NCI-H82 treated with DMSO at 0.1 percent for 48 hours (cell line): ENCODE data around the gene OSTN.
"Not testable (repeated sequence)": the region's sequence is repeated elsewhere in the genome, so short reads cannot be mapped to it uniquely, and the experiment has no call there.

ENCODE experiments used
- DNase-seq: peaks from one replicate; lab custom pipeline; 2025; ENCODE audit not compliant: unreplicated experiment; lab: John Stamatoyannopoulos, UW

Gene OSTN

GRCh38 chr3:191263365-191263764 lies 64.3 kb downstream of the OSTN start:
- no peak for DNase-seq

GRCh38 chr3:191263850-191264249 lies 64.8 kb downstream of the OSTN start:
- no peak for DNase-seq

DNA sequence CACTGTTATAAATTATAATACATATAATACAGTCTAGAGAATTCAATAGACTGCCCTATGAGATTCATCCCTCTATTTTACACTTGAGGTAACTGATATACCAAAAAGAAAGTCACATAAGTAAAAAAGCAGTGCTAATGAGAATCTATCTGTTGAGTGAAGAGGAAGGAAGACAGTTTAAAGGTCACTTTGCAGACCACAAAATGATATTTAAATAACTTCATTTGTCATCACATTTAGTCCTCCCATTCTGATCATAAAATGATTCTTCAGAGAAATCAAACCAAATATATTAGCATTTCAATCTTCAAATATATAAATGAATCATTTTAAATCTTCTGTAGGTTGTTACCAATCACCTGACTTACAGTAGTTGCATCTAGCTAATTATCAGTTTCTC lies 69.7 kb downstream of the OSTN start:
- no peak for DNase-seq

GRCh38 chr3:191269289-191270085 lies 70.4 kb downstream of the OSTN start:
- DNase-seq, result no peak

DNA sequence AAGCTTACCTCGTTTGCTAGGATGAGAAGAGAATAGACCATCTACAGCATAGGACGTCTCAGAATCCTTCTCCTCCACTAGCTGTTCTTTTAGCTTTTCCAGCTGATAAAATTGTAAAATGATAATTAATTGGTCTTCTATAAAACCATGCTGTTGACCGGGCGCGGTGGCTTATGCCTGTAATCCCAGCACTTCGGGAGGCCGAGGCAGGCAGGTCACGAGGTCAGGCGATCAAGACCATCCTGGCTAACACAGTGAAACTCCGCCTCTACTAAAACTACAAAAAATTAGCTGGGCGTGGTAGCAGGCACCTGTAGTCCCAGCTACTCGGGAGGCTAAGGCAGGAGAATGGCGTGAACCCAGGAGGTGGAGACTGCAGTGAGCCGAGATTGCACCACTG lies 76.2 kb downstream of the OSTN start:
- not testable (repeated sequence) for DNase-seq

- DNase-seq, result no peak
These were observed 76.7 kb downstream of the OSTN start for GRCh38 chr3:191275751-191276150.

DNA sequence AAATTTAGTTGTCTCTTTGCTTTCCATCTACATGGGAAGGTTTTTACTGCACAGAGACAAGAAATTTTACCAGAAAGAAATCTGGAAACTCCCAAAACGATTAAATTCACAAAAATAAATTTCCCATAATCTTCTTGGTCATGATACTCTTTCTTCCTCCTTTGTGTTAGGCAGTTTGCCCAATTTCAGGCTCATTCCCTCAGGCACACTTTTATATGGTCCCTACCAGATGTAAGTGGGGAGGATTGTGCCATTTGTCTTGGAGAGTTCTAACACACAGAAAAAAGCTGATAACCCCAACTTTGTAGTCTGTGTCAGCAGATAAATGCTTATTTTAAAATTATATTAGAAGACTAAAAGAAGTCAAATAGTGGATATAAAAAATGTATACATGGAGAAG lies 81.1 kb downstream of the OSTN start:
- DNase-seq, result no peak

DNA sequence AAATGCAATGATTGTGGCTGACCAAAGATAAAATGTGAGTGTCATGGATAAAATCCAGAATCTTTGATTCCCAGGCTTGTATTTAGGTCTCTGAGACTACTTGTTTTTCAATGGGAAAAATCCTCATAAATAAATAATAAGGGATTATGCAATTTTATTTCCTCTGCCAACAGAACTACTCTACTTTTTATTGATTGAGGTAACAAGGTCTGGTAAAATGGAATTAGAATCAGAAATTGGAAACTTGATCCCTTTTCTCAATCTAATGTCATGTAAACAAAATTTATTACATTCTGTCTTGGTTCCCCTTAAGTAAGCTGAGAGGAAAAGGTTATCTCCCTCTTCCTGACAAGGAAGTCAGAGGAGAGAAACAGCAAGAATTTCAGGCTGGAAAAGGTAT lies 81.8 kb downstream of the OSTN start:
- DNase-seq, result no peak

- DNase-seq, result no peak
These were observed 83.5 kb downstream of the OSTN start for GRCh38 chr3:191282251-191283185.

DNA sequence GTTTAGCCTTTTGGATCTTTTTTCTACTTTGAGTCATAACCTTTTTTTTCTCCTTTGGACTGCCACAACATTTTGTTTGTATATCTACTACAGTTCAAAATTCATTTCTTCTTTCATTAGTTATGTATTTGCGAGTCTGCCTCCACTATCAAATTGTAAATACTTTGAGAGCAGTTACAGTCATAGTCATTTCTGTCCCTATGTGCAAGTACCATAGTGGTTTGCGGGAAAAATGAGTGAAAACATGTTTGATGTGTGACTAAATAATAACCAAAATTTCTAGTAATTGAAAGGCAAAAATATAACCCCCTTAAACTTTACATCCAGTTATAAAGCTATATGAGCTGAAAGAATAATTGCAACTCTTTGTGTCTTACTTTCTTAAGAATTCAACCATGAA lies 84.4 kb downstream of the OSTN start:
- no peak for DNase-seq

- no peak for DNase-seq
These were observed 91.4 kb downstream of the OSTN start for GRCh38 chr3:191290311-191291025.

DNA sequence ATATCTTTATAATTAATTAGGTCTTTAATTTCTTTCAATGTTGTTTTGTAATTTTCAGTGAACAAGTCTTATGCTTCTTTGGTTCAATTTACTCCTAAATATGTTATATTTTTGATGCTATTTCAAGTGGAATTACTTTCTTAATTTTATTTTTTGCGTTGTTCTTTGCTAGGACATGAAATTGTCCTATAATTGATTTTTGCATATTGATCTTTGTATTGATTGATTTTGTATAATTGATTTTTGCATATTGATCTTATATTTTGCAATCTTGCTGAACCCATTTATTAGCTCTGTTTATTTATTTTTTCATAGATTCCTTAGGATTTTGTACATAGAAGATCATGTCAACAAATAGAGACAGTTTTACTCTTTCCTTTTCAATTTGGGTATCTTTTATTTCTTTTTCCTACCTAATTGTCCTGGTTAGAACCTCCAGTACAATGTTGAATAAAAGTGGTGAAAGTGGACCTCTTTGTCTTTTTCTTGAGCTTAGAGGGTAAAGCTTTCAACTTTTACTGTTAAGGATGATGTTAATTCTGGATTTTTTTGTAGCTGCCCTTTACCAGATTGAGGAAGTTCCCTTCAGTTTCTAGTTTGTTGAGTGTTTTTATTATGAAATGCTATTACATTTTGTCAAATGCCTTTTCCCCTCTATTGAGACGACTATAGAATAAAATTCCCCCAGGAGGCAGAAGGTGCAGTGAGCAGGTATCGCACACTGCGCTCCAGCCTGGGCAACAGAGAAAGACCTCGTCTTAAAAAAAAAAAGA lies 93.4 kb downstream of the OSTN start:
- DNase-seq, result no peak

GRCh38 chr3:191294291-191294690 lies 95.2 kb downstream of the OSTN start:
- no peak for DNase-seq

GRCh38 chr3:191296041-191296541 lies 97.0 kb downstream of the OSTN start:
- no peak for DNase-seq

DNA sequence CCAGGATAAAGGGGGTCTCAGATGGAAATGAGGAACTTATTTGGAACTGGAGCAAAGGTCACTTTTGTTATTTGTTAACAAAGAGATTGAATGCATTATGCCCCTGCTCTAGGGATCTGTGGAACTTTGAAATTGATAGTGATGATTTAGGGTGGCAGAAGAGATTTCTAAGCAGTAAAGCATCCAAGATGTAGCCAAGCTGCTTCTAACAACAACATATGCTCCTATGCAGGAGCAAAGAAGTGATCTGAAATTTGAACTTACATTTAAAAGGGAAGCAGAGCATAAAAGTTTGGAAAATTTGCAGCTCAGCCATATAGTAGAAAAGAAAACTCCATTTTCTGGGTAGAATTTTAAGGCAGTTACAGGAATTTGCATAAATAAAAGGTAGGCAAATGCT lies 99.8 kb downstream of the OSTN start:
- DNase-seq, result no peak

GRCh38 chr3:191300422-191300821 lies 101.4 kb downstream of the OSTN start:
- no peak for DNase-seq

DNA sequence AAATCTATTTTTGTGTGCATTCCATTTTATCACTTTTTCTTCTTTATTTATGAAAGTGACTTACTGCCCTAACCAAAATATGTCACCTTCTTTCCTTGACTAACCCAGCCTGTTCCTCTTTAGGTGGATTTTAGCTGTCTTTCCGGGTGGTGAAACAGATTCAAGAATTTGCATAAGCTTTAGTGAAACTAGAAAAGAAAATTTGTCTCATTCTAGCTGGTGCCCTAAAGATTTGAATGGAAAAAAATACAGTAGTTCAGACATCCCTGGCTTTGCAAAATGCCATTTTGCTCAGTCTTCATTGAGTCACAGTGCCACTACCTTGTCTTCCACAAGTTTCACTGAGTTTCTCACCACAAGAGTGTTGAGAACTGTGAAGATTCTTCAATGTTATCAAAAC lies 102.0 kb downstream of the OSTN start:
- no peak for DNase-seq

DNA sequence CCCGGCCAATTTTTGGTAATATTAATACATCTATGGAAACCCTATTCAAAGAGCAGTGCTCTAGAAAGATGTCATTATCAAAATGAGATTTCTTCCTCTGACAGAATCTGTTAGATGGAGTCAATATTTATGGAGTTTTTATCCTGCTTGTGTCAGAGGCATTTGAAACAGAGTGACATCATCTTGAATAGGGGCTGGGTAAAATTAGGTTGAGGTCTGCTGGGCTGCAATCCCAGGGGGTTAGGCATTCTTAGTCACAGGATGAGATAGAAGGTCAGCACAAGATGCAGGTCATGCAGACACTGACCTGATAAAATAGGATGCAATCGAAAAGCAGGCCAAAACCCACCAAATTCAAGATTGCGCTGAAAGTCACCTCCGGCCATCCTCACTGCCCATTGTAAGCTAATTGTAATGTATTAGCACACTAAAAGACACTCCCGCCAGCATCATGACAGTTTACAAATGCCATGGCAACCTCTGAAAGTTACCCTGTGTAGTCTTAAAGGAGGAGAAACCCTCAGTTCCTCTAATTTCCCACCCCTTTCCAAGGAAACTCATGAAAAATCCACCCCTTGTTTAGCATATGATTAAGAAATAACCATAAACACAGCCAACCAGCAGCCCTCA lies 102.9 kb downstream of the OSTN start:
- no peak for DNase-seq

- DNase-seq, result no peak
These were observed 103.4 kb downstream of the OSTN start for GRCh38 chr3:191302451-191302850.

DNA sequence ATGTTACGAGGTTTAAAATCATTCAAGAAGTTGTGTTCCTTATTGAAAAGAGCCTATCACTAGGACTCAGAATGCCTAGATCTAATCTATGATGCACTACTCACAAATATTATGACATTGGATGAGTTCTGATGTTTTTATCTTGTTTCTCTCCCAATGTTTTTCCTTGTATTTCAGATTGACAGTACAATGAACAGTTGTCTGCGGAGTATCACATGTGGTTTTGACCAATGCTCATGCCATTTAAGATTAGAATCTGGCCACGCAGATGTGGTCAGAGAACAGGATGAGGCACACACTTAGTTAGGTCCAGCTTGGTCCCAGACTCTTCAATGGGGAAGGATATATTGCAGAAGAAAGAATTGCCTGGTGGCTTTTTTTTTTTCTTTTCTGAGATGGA lies 104.6 kb downstream of the OSTN start:
- no peak for DNase-seq
